Smooth muscle cell (in vitro differentiated cells): ENCODE data around the gene FYN. TPM values are rescaled to one million over a fixed set of nuclear protein-coding genes. Genes with fewer than 3 reads are reported as not detected.

ENCODE experiments used
- DNase-seq: peaks from one replicate; lab custom pipeline; 2025; ENCODE audit not compliant: unreplicated experiment; lab: John Stamatoyannopoulos, UW
- H2AFZ ChIP-seq: fragments of 200-600 bp; sonication (generic); 2 replicates; pipeline ENCODE4 v1.6.0; 2016; ENCODE audit warnings: antibody characterized with exemption, low read depth, mild to moderate bottlenecking
- H3F3A ChIP-seq: fragments of 200-600 bp; sonication (generic); 2 replicates; pipeline ENCODE4 v1.6.0; 2017; ENCODE audit warnings: antibody characterized with exemption, low read depth
- H3K27ac ChIP-seq: fragments of 200-600 bp; sonication (generic); 2 replicates; pipeline ENCODE4 v1.5.1; 2016; ENCODE audit warnings: low read depth, mild to moderate bottlenecking
- H3K27me3 ChIP-seq: fragments of 200-600 bp; sonication (generic); 2 replicates; pipeline ENCODE4 v1.6.1; 2016; ENCODE audit warnings: low read depth, mild to moderate bottlenecking
- H3K36me3 ChIP-seq: fragments of 200-600 bp; sonication (generic); 2 replicates; pipeline ENCODE4 v1.5.1; 2016; ENCODE audit warnings: low read depth
- H3K4me1 ChIP-seq: fragments of 200-600 bp; sonication (generic); 2 replicates; pipeline ENCODE4 v1.5.1; 2016; ENCODE audit warnings: low read depth
- H3K4me2 ChIP-seq: fragments of 200-600 bp; sonication (generic); 2 replicates; pipeline ENCODE4 v1.6.0; 2016; ENCODE audit warnings: mild to moderate bottlenecking
- H3K4me3 ChIP-seq: fragments of 200-600 bp; sonication (generic); 2 replicates; pipeline ENCODE4 v1.5.1; 2016; ENCODE audit warnings: mild to moderate bottlenecking
- H3K79me2 ChIP-seq: fragments of 200-600 bp; sonication (generic); 2 replicates; pipeline ENCODE4 v1.6.0; 2016; ENCODE audit warnings: low read depth, mild to moderate bottlenecking
- H3K9ac ChIP-seq: fragments of 200-600 bp; sonication (generic); 2 replicates; pipeline ENCODE4 v1.6.0; 2016; ENCODE audit warnings: low read depth
- H3K9me3 ChIP-seq: fragments of 200-600 bp; sonication (generic); replicated peaks from 2 replicates; pipeline ENCODE4 v1.5.1; 2016; ENCODE audit warnings: low read depth
- H4K20me1 ChIP-seq: fragments of 200-600 bp; sonication (generic); 2 replicates; pipeline ENCODE4 v1.6.0; 2016; ENCODE audit warnings: low read depth
- WGBS: methylation state at CpG from one replicate; pipeline ENCODE4 v1.1.7; 2016; ENCODE audit warnings: low lambda C conversion rate; 5-methylcytosine and 5-hydroxymethylcytosine counted together
- polyA plus RNA-seq: library from polyadenylated mRNA; unstranded; fragments of >200 nt; fragmentation: Nextera tagmentation; extraction: Ambion mirVana; gene quantifications from 2 replicates; pipeline ENCODE4 v1.2.1, GENCODE V29; 2016
- total RNA-seq: library from RNA; depleted of rRNA; stranded (reverse); fragments of >200 nt; gene quantifications from 2 replicates; pipeline ENCODE4 v1.2.3, GENCODE V29; 2014
- TF ChIP-seq, protein P1 (sequence below): fragments of 200-600 bp; sonication (generic); IDR thresholded peaks from 2 replicates; pipeline ENCODE4 v1.5.1; 2017; ENCODE audit warnings: borderline replicate concordance, mild to moderate bottlenecking, antibody characterized with exemption; ENCODE audit not compliant: insufficient read depth, poor library complexity, severe bottlenecking

The FYN gene
- 110 and 120 TPM in 2 replicates for total RNA-seq
- polyA plus RNA-seq, result 138 and 140 TPM in 2 replicates

DNA sequence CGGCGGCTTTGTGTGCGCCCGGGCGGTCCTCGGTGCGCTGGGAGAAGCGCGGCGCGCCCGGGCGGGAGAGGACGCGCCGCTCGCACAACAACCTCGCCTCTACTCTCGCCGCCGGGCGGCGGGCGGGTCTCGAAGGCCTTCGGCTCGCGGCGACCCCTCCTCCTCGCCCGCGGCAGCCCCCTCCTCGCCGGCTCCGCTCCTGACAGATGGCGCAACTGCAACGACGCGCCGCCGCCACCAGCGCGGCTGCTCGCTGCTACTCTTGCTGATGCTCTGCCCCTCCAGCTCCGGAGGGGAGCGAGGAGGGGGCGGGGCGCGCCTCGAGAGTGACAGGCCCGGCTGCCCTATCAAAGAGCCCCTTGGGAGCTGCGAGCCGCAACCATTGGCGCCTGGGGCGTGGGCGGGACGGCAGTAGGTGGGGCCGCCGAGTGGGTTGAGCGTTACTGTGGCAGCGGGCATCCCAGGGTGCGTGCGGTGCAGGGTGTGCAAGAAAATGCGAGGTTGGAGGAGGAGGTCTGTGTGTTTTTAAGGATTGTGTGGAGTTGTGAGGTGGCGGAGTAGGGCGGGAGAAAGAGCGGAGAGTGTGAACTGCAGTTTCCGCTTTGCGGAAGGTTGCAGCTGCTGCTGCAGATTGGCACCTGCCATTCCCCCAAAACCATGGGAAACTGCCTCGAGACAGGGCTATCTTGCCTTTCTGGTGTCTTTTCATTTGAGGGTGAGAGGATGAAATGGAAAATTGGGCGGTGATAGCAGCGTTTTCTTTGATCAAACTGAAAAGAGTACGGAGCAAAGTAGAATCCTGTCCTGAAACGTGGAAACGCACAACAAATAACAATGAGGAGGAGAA is at the start of gene FYN:
Gene FYN, minus strand, starts transcription at position 275 of the 847 bp plus-strand sequence. CDS start 153,401 bp downstream, outside the sequence.
- Histone ChIP-seq H3K36me3 (no peaks in the 10 kb centered on the region), H4K20me1 (peaks cover 37% of the 10 kb centered on the region), H3K4me1 (peaks cover 14% of the 10 kb centered on the region), H3K4me3 (peak within 1 kb of the TSS; percentile 82), H2AFZ (peak within 1 kb of the TSS; percentile 92), H3K79me2 (peaks cover 40% of the 10 kb centered on the region), H3K27ac (peak within 1 kb of the TSS; percentile 40), H3K9ac (peak within 1 kb of the TSS; percentile 30), H3K4me2 (peak within 1 kb of the TSS; percentile 96), H3F3A (peaks cover 3% of the 10 kb centered on the region), H3K9me3 (no peaks in the 10 kb centered on the region), H3K27me3 (no peaks in the 10 kb centered on the region)
- TF ChIP-seq, protein P1, sequence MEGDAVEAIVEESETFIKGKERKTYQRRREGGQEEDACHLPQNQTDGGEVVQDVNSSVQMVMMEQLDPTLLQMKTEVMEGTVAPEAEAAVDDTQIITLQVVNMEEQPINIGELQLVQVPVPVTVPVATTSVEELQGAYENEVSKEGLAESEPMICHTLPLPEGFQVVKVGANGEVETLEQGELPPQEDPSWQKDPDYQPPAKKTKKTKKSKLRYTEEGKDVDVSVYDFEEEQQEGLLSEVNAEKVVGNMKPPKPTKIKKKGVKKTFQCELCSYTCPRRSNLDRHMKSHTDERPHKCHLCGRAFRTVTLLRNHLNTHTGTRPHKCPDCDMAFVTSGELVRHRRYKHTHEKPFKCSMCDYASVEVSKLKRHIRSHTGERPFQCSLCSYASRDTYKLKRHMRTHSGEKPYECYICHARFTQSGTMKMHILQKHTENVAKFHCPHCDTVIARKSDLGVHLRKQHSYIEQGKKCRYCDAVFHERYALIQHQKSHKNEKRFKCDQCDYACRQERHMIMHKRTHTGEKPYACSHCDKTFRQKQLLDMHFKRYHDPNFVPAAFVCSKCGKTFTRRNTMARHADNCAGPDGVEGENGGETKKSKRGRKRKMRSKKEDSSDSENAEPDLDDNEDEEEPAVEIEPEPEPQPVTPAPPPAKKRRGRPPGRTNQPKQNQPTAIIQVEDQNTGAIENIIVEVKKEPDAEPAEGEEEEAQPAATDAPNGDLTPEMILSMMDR, result no peak
- WGBS, result under 1% methylated on average over 49 of the region's 75 CpGs
- peak; percentile 94 for DNase-seq

- DNase-seq, result no peak
- Histone ChIP-seq H3K4me2 (peak overlapping the region; percentile 36), H2AFZ (no peak overlapping the region)
These were observed 49.4 kb upstream of the FYN start for GRCh38 chr6:111922454-111923297.

GRCh38 chr6:111921103-111921502 is 47.9 kb upstream of the FYN start:
- Histone ChIP-seq H3K4me1 (peaks cover 21% of the 10 kb centered on the region), H3K9ac (no peak overlapping the region), H3K4me2 (no peak overlapping the region), H3F3A (no peaks in the 10 kb centered on the region), H2AFZ (no peak overlapping the region), H3K27me3 (no peaks in the 10 kb centered on the region), H3K4me3 (no peak overlapping the region), H3K9me3 (no peaks in the 10 kb centered on the region), H3K79me2 (no peaks in the 10 kb centered on the region), H3K36me3 (no peaks in the 10 kb centered on the region), H4K20me1 (no peaks in the 10 kb centered on the region), H3K27ac (no peak overlapping the region)
- 64% methylated on average over 1 of the region's 1 CpG for WGBS
- TF ChIP-seq, protein P1, result no peak
- no peak for DNase-seq

More at GRCh38 chr6:111922454-111923297, 49.4 kb upstream of the FYN start:
- Histone ChIP-seq H3K9ac (no peak overlapping the region), H3K36me3 (no peaks in the 10 kb centered on the region), H3F3A (no peaks in the 10 kb centered on the region), H3K9me3 (no peaks in the 10 kb centered on the region), H3K79me2 (no peaks in the 10 kb centered on the region), H3K4me1 (peaks cover 21% of the 10 kb centered on the region), H3K27ac (no peak overlapping the region), H3K27me3 (no peaks in the 10 kb centered on the region), H3K4me3 (no peak overlapping the region), H4K20me1 (no peaks in the 10 kb centered on the region)
- TF ChIP-seq, protein P1, result no peak
